Left ventricle myocardium inferior (tissue), 1 donor: ENCODE results near the gene CHRM4. TPM values are rescaled to one million over a fixed set of nuclear protein-coding genes. Genes with fewer than 3 reads are reported as not detected.
"Not testable (repeated sequence)": the region's sequence is repeated elsewhere in the genome, so short reads cannot be mapped to it uniquely, and the experiment has no call there.

Experiments used
- DNase-seq: peaks from one replicate; pipeline ENCODE4 v3.0.0-alpha.2; 2020
- H3K27ac ChIP-seq: fragments of 200-600 bp; replicated peaks from 2 replicates; pipeline ENCODE4 v1.8.0; 2021
- H3K27me3 ChIP-seq: fragments of 200-600 bp; 2 replicates; pipeline ENCODE4 v1.8.0; 2021; ENCODE audit warnings: low read depth
- H3K36me3 ChIP-seq: fragments of 200-600 bp; 2 replicates; pipeline ENCODE4 v1.8.0; 2021
- H3K4me1 ChIP-seq: fragments of 200-600 bp; 2 replicates; pipeline ENCODE4 v1.8.0; 2021
- H3K4me3 ChIP-seq: fragments of 200-600 bp; 2 replicates; pipeline ENCODE4 v1.8.0; 2021; ENCODE audit warnings: mild to moderate bottlenecking, moderate library complexity
- H3K9me3 ChIP-seq: fragments of 200-600 bp; replicated peaks from 2 replicates; pipeline ENCODE4 v1.8.0; 2021
- intact Hi-C: fragments of 100-400 bp; cut with micrococcal nuclease; formaldehyde crosslinking; loops from one replicate; pipeline ENCODE4 v1.11.0; 2022
- total RNA-seq: library from RNA; stranded (reverse); fragmentation: NEBNext Ultra II Directional; extraction: Animal tissue kit (Norgen Biotek cat#: 25700); gene quantifications from one replicate; pipeline ENCODE4 v1.2.1, GENCODE V29; 2021
- TF ChIP-seq, protein P1 (sequence below): fragments of 200-600 bp; IDR thresholded peaks from 2 replicates; pipeline ENCODE4 v1.8.0; 2021; ENCODE audit warnings: antibody characterized with exemption, mild to moderate bottlenecking, borderline replicate concordance
- donor health status: DM: no; HTN: yes; CAD: no; lungs with severe emphysema.

CHRM4 gene
- total RNA-seq, 1 donor from 2014 or later: not detected

GRCh38 chr11:46377290-46377689, 14.3 kb downstream of the CHRM4 start:
- Histone ChIP-seq H3K36me3 (peaks cover 59% of the 10 kb centered on the region), H3K27me3 (peaks cover 8% of the 10 kb centered on the region), H3K9me3 (no peaks in the 10 kb centered on the region), H3K27ac (no peak overlapping the region), H3K4me1 (peaks cover 24% of the 10 kb centered on the region), H3K4me3 (no peak overlapping the region)
- TF ChIP-seq, protein P1, sequence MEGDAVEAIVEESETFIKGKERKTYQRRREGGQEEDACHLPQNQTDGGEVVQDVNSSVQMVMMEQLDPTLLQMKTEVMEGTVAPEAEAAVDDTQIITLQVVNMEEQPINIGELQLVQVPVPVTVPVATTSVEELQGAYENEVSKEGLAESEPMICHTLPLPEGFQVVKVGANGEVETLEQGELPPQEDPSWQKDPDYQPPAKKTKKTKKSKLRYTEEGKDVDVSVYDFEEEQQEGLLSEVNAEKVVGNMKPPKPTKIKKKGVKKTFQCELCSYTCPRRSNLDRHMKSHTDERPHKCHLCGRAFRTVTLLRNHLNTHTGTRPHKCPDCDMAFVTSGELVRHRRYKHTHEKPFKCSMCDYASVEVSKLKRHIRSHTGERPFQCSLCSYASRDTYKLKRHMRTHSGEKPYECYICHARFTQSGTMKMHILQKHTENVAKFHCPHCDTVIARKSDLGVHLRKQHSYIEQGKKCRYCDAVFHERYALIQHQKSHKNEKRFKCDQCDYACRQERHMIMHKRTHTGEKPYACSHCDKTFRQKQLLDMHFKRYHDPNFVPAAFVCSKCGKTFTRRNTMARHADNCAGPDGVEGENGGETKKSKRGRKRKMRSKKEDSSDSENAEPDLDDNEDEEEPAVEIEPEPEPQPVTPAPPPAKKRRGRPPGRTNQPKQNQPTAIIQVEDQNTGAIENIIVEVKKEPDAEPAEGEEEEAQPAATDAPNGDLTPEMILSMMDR: no peak
- intact Hi-C loops: no loop called here
- no peak for DNase-seq

- TF ChIP-seq, protein P1: no peak
- Histone ChIP-seq H3K4me3 (no peak overlapping the region), H3K36me3 (peaks cover 67% of the 10 kb centered on the region), H3K27ac (no peak overlapping the region), H3K4me1 (peaks cover 16% of the 10 kb centered on the region), H3K27me3 (no peaks in the 10 kb centered on the region), H3K9me3 (no peaks in the 10 kb centered on the region)
- intact Hi-C loops: no loop called here
- no peak for DNase-seq
These were observed 15.1 kb downstream of the CHRM4 start for GRCh38 chr11:46376258-46377050.

DNA sequence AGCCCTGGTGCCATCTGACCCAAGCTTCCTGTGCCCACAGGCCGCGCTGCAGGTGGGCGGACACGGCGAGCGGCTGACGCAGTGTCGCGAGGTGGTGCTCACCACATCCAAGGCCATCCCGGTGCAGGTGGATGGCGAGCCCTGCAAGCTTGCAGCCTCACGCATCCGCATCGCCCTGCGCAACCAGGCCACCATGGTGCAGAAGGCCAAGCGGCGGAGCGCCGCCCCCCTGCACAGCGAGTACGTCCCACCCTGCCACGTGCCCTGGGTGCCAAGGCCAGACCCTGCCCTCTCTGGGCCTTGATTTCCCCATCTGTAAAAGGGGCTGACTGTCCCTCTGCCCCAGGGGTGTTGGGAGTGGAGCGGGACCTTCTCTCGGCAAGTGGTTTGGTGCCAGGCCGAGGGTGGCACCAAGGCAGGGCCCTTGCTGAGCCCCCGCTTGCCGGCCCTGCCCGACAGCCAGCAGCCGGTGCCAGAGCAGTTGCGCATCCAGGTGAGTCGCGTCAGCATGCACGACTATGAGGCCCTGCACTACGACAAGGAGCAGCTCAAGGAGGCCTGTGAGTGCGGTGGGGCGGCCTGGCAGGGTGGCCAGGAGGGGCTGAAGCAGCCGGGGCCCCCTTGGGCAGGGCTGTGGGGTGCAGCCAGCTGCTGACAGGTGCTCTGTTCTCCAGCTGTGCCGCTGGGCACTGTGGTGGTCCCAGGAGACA, 16.0 kb downstream of the CHRM4 start:
- H3K4me1 ChIP-seq: peaks cover 6% of the 10 kb centered on the region
- intact Hi-C loops: no loop called here
- H3K4me3 ChIP-seq: no peak overlapping the region
- no peak for DNase-seq
- no peaks in the 10 kb centered on the region for H3K27me3 ChIP-seq
- H3K9me3 ChIP-seq: no peaks in the 10 kb centered on the region
- TF ChIP-seq, protein P1: no peak
- peaks cover 76% of the 10 kb centered on the region for H3K36me3 ChIP-seq
- no peak overlapping the region for H3K27ac ChIP-seq

DNA sequence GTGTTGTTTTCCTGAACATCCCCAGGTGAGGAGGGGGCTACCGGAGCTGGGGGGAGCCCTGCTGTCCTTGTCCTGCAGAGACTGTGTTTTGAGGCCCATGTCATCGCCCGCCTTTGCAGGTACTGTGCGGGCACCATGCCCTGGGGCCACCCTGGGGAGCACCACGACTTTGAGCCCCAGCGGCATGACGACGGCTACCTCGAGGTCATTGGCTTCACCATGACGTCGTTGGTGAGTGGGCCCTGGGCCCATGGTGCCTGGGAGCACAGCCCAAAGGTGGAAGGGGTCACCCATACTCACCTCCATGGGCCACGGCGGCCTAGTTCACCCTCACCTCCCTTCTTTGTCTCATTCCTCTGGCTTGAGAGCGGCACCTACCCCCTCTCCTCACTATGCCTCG, 16.8 kb downstream of the CHRM4 start:
- H3K4me3 ChIP-seq: no peak overlapping the region
- H3K27ac ChIP-seq: no peak overlapping the region
- H3K9me3 ChIP-seq: no peaks in the 10 kb centered on the region
- intact Hi-C loops: no loop called here
- H3K36me3 ChIP-seq: peaks cover 84% of the 10 kb centered on the region
- DNase-seq: no peak
- no peaks in the 10 kb centered on the region for H3K27me3 ChIP-seq
- TF ChIP-seq, protein P1: no peak
- peaks cover under 1% of the 10 kb centered on the region for H3K4me1 ChIP-seq

DNA sequence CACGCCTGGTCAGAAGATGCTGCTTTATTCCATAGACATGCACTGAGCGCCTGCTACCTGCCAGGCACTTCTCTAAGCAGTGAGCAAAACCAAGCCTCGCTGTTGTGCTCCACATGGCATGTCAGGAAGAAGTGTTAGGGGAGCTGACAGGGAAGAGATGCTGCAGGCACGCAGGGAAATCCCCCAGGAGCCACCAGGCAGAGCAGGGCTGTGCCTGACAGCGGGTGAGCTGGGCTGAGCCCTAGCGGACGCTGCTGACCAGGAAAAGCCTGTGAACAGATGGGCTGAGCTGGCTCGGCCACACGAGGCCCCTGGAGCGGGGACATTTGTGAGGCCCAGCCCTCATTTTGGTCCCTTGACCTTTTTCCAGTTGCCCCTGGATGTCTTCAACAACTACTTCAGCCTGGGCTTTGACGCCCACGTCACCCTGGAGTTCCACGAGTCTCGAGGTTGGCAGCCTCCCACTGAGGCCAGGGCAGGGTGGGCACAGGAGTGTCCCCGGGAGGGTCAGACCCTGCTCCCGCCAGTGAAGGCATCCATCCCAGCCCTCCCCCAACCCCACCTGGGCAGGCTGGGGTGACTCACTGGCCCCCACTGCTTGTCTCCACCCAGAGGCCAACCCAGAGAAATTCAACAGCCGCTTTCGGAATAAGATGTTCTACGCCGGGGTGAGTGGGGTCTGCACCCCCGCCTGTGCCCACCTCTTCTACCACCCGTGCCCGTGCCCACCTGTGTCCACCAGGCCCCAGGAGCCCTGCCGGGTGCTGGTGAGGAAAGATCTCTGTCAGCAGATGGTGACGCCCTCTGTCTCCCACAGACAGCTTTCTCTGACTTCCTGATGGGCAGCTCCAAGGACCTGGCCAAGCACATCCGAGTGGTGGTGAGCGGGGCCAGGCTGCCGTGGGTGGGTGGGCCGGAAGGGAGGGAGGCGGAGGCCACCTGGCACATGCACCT, 17.5 kb downstream of the CHRM4 start:
- no peak for DNase-seq
- intact Hi-C loops: no loop called here
- TF ChIP-seq, protein P1: no peak
- H3K4me1 ChIP-seq: peaks cover 6% of the 10 kb centered on the region
- H3K4me3 ChIP-seq: no peak overlapping the region
- H3K36me3 ChIP-seq: peaks cover 91% of the 10 kb centered on the region
- H3K27ac ChIP-seq: no peak overlapping the region
- H3K27me3 ChIP-seq: no peaks in the 10 kb centered on the region
- no peaks in the 10 kb centered on the region for H3K9me3 ChIP-seq

GRCh38 chr11:46372501-46372900, 19.1 kb downstream of the CHRM4 start:
- intact Hi-C loops, H3K9me3 ChIP-seq, DNase-seq, H3K27me3 ChIP-seq, H3K27ac ChIP-seq, H3K4me3 ChIP-seq: not testable (repeated sequence)
- Histone ChIP-seq H3K36me3 (peaks cover 93% of the 10 kb centered on the region), H3K4me1 (peaks cover 13% of the 10 kb centered on the region)
